Activated CD4-positive, alpha-beta memory T cell treated with anti-CD3 and anti-CD28 coated beads, Interleukin-2, amount 10 ng/mL, durations not matched to agents 7 days and 5 days (primary cell): ENCODE data around the gene VLDLR. TPM values are rescaled to one million over a fixed set of nuclear protein-coding genes. Genes with fewer than 3 reads are reported as not detected.

Source experiments
- CTCF ChIA-PET: fragments of 350-600 bp; sonication (Branson Sonifier 250); formaldehyde crosslinking; loops from one replicate; lab custom pipeline; 2021; ENCODE audit warnings: antibody characterized with exemption, inconsistent platforms; lab: Charles Lee
- POLR2A ChIA-PET: fragments of 350-600 bp; sonication (Branson Sonifier 250); formaldehyde crosslinking; loops from one replicate; lab custom pipeline; 2021; ENCODE audit warnings: antibody characterized with exemption; lab: Charles Lee
- DNase-seq: peaks from one replicate; pipeline ENCODE4 v3.0.0-alpha.2; 2020
- H3K27ac Mint-ChIP-seq: one replicate; pipeline ENCODE4 v1.8.0; 2021; ENCODE audit warnings: mild to moderate bottlenecking, mixed read lengths
- H3K27me3 Mint-ChIP-seq: one replicate; pipeline ENCODE4 v1.8.0; 2021; ENCODE audit warnings: mixed read lengths
- H3K36me3 Mint-ChIP-seq: one replicate; pipeline ENCODE4 v1.8.0; 2021; ENCODE audit warnings: low read depth, mixed read lengths
- H3K4me1 Mint-ChIP-seq: one replicate; pipeline ENCODE4 v1.8.0; 2021; ENCODE audit warnings: mixed read lengths
- H3K4me3 Mint-ChIP-seq: one replicate; pipeline ENCODE4 v1.8.0; 2021; ENCODE audit warnings: mild to moderate bottlenecking, mixed read lengths
- H3K9me3 Mint-ChIP-seq: one replicate; pipeline ENCODE4 v1.8.0; 2021; ENCODE audit warnings: mixed read lengths
- total RNA-seq, 2 experiments: library from RNA; stranded (reverse); gene quantifications; one replicate each; pipeline ENCODE4 v1.2.3, GENCODE V29; 2021

VLDLR gene
- total RNA-seq, 2 experiments from 2014 or later = 17.3 to 17.5 TPM

DNA sequence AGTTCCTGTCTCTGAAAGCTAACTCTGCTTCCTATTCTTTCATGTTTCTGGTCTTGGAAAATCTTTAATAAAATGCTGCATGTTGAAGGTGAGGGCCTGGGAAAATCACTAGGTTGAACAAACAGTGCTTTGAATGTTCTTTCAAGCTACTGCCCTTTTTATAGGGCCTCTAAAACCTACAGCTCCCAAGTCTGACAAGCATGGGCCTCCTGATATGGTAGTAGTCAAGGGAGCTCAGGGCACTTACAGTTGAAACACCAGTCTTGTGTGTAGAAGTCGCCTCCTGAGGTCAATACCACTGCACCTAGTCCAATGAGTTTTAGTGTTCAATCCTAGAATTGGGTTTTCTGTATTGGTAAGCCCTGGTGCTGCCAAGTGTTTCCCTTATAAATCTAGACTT lies 20.5 kb downstream of the VLDLR start:
- ChIA-PET CTCF (no interaction called here), POLR2A (interaction anchor here (1.5 kb wide), 1 partner anchor 19 kb away, joined by 4 read pairs; no protein-coding TSS in a partner anchor)
- Mint-ChIP-seq H3K4me3 (no peak overlapping the region), H3K4me1 (peaks cover 16% of the 10 kb centered on the region), H3K36me3 (peaks cover 87% of the 10 kb centered on the region), H3K27ac (no peak overlapping the region), H3K9me3 (no peaks in the 10 kb centered on the region), H3K27me3 (no peaks in the 10 kb centered on the region)
- DNase-seq = no peak

- H3K27me3 Mint-ChIP-seq = no peaks in the 10 kb centered on the region
- DNase-seq = no peak
- no peaks in the 10 kb centered on the region for H3K9me3 Mint-ChIP-seq
- peaks cover 89% of the 10 kb centered on the region for H3K36me3 Mint-ChIP-seq
- ChIA-PET CTCF (interaction anchor here (1.4 kb wide), 1 partner anchor 9 kb away, joined by 4 read pairs; no protein-coding TSS in a partner anchor), POLR2A (no interaction called here)
- no peak overlapping the region for H3K4me3 Mint-ChIP-seq
- no peak overlapping the region for H3K27ac Mint-ChIP-seq
- H3K4me1 Mint-ChIP-seq = no peaks in the 10 kb centered on the region
Observed at GRCh38 chr9:2645569-2645968, 24.0 kb downstream of the VLDLR start.

- H3K36me3 Mint-ChIP-seq = peaks cover 37% of the 10 kb centered on the region
- peak; percentile 64 for DNase-seq
- ChIA-PET POLR2A (interaction anchor here (1.2 to 3.1 kb wide), 4 partner anchors 9 to 189 kb away, joined by 3 to 13 read pairs (median 8); partner anchors contain the start of gene PUM3), CTCF (interaction anchor here (1.1 kb wide), 1 partner anchor 8 kb away, joined by 3 read pairs; no protein-coding TSS in a partner anchor)
- no peaks in the 10 kb centered on the region for H3K9me3 Mint-ChIP-seq
- peak overlapping the region; percentile 93 for H3K27ac Mint-ChIP-seq
- H3K27me3 Mint-ChIP-seq = no peaks in the 10 kb centered on the region
- peak overlapping the region; percentile 0 for H3K4me3 Mint-ChIP-seq
- peaks cover 32% of the 10 kb centered on the region for H3K4me1 Mint-ChIP-seq
Observed at GRCh38 chr9:2655411-2655901, 33.9 kb downstream of the VLDLR start.

DNA sequence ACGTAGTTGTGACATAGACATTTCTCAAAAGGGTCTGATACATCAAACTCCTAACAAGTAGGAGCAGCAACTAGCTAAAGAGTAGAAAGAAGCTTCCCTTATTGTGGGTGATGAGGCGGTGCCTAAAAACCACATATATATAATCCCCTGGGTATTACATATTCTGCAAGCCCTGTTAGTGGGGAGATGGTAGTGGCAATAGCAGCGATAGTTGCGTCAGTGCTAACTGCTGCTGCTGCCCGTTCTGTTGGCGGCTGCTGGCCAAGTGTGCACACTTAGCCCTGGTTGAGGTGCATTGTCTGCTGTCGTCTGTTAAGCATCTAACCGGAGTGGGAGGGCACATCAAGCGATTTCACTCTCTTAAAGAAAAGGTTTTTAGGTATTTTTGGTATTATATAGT lies 35.8 kb downstream of the VLDLR start:
- H3K4me1 Mint-ChIP-seq = peaks cover 32% of the 10 kb centered on the region
- H3K9me3 Mint-ChIP-seq = no peaks in the 10 kb centered on the region
- ChIA-PET CTCF (interaction anchor here (0.7 kb wide), 1 partner anchor 171 kb away, joined by 4 read pairs; no protein-coding TSS in a partner anchor), POLR2A (interaction anchor here (1.6 to 3.1 kb wide), 2 partner anchors 18 to 35 kb away, joined by 5 to 13 read pairs; no protein-coding TSS in a partner anchor)
- no peak for DNase-seq
- H3K4me3 Mint-ChIP-seq = no peak overlapping the region
- no peaks in the 10 kb centered on the region for H3K27me3 Mint-ChIP-seq
- H3K36me3 Mint-ChIP-seq = peaks cover 20% of the 10 kb centered on the region
- H3K27ac Mint-ChIP-seq = no peak overlapping the region

- POLR2A ChIA-PET = no interaction called here
- peaks cover 6% of the 10 kb centered on the region for H3K4me1 Mint-ChIP-seq
- no peaks in the 10 kb centered on the region for H3K27me3 Mint-ChIP-seq
- no peaks in the 10 kb centered on the region for H3K36me3 Mint-ChIP-seq
- H3K9me3 Mint-ChIP-seq = no peaks in the 10 kb centered on the region
- no peak overlapping the region for H3K4me3 Mint-ChIP-seq
- DNase-seq = no peak
- H3K27ac Mint-ChIP-seq = no peak overlapping the region
- CTCF ChIA-PET = no interaction called here
Observed at GRCh38 chr9:2662496-2662895, 40.9 kb downstream of the VLDLR start.

GRCh38 chr9:2663461-2664173 lies 42.0 kb downstream of the VLDLR start:
- DNase-seq = no peak
- H3K4me3 Mint-ChIP-seq = no peak overlapping the region
- no peaks in the 10 kb centered on the region for H3K9me3 Mint-ChIP-seq
- H3K4me1 Mint-ChIP-seq = peaks cover 5% of the 10 kb centered on the region
- no peak overlapping the region for H3K27ac Mint-ChIP-seq
- ChIA-PET CTCF (interaction anchor here (1.1 kb wide), 1 partner anchor 31 kb away, joined by 3 read pairs; no protein-coding TSS in a partner anchor), POLR2A (no interaction called here)
- no peaks in the 10 kb centered on the region for H3K36me3 Mint-ChIP-seq
- H3K27me3 Mint-ChIP-seq = no peaks in the 10 kb centered on the region

GRCh38 chr9:2664174-2665065 lies 42.8 kb downstream of the VLDLR start:
- Mint-ChIP-seq H3K4me3 (no peak overlapping the region), H3K4me1 (peaks cover 5% of the 10 kb centered on the region), H3K9me3 (no peaks in the 10 kb centered on the region), H3K27me3 (no peaks in the 10 kb centered on the region), H3K27ac (no peak overlapping the region), H3K36me3 (no peaks in the 10 kb centered on the region)
- CTCF ChIA-PET = interaction anchor here (0.7 to 1.1 kb wide), 2 partner anchors 16 to 32 kb away, joined by 3 read pairs; no protein-coding TSS in a partner anchor
- POLR2A ChIA-PET = no interaction called here
- DNase-seq = no peak

DNA sequence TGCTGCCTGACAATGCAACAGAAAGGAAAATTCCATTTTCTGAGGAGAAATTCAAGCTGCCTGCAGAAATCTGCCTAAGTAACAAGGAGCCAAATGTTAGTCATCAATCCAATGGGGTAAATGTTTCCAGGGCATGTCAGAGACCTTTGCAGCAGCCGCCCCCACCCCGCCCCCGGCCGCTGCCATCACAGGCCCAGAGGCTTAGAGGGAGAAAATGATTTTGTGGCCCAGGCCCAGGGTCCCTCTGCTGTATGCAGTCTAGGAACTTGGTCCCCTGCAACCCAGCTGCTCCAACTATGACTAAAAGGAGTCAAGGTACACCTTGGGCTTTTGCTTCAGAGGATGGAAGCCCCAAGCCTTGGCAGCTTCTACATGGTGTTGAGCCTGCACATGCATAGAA lies 45.0 kb downstream of the VLDLR start:
- no peak for DNase-seq
- no peak overlapping the region for H3K4me3 Mint-ChIP-seq
- ChIA-PET CTCF (no interaction called here), POLR2A (no interaction called here)
- H3K4me1 Mint-ChIP-seq = peaks cover 2% of the 10 kb centered on the region
- no peaks in the 10 kb centered on the region for H3K36me3 Mint-ChIP-seq
- H3K27ac Mint-ChIP-seq = no peak overlapping the region
- H3K27me3 Mint-ChIP-seq = no peaks in the 10 kb centered on the region
- no peaks in the 10 kb centered on the region for H3K9me3 Mint-ChIP-seq

DNA sequence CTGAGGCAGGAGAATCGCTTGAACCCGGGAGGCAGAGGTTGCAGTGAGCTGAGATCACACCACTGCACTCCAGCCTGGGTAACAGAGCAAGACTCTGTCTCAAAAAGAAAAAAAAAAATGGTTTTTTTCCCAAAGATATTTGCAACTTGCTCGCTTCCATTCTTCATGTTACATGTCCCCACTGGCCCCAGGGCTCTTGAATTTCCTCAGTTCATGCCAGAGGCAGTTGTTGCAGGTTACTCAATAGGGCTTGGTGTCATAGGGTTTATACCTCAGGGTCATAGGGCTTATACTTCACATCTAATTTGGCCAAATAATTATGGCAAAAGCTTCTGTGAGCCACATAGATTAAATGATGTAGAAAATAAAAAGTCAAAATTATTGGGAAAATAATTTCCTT lies 51.6 kb downstream of the VLDLR start:
- peaks cover 3% of the 10 kb centered on the region for H3K27me3 Mint-ChIP-seq
- no peaks in the 10 kb centered on the region for H3K9me3 Mint-ChIP-seq
- H3K4me1 Mint-ChIP-seq = no peaks in the 10 kb centered on the region
- no peak overlapping the region for H3K27ac Mint-ChIP-seq
- no peak overlapping the region for H3K4me3 Mint-ChIP-seq
- ChIA-PET POLR2A (no interaction called here), CTCF (no interaction called here)
- no peak for DNase-seq
- no peaks in the 10 kb centered on the region for H3K36me3 Mint-ChIP-seq

DNA sequence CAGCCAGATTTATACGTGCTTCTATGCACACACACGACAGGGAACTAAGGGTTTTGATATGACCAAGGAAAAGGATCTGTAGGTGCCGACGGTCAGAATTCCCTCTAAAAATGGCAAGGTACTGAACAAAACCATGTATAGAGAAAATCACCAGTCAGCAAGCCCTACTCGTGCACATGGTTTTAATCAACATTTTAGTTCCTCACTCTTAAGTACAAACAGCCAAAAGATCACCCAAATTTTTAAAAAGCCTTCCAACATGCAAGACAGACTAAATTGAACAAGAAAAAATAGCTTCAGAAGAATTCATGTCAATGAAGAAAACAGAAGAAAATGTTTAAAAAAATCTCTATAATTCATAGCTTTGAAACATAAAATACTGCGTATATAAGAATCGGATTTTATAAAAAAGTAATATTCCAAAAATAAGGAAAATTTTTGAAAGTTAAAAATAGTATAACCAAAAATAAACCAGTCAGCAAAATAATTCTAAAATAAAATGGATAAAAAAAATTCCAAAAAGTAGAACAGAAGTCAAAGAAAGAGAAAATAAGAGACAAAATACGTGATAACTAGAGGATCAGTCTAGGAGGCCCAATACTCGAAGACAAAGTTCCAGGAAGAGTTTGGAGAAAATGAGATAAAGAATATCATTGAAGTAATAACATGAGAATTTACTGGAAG lies 52.7 kb downstream of the VLDLR start:
- peaks cover 3% of the 10 kb centered on the region for H3K27me3 Mint-ChIP-seq
- H3K4me1 Mint-ChIP-seq = no peaks in the 10 kb centered on the region
- H3K9me3 Mint-ChIP-seq = no peaks in the 10 kb centered on the region
- CTCF ChIA-PET = no interaction called here
- POLR2A ChIA-PET = no interaction called here
- H3K36me3 Mint-ChIP-seq = no peaks in the 10 kb centered on the region
- no peak overlapping the region for H3K4me3 Mint-ChIP-seq
- H3K27ac Mint-ChIP-seq = no peak overlapping the region
- DNase-seq = no peak

DNA sequence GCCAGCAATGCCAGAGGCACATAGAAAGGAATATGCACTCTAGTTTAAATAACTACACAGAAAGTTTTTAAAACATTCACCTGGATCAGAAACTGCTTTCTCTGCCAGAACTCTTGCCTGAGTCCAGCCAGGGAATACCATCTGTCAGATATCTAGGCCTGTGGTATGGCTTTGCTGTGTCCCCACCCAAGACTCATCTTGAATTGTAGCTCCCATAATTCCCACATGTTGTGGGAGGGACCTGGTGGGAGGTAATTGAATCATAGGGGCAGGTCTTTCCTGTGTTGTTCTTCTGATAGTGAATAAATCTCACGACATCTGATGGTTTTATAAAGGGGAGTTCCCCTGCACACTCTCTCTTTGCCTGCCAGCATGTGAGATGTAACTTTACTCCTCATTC lies 54.2 kb downstream of the VLDLR start:
- Mint-ChIP-seq H3K27ac (no peak overlapping the region), H3K4me3 (no peak overlapping the region), H3K27me3 (peaks cover 3% of the 10 kb centered on the region), H3K36me3 (no peaks in the 10 kb centered on the region), H3K9me3 (no peaks in the 10 kb centered on the region), H3K4me1 (no peaks in the 10 kb centered on the region)
- ChIA-PET POLR2A (no interaction called here), CTCF (no interaction called here)
- no peak for DNase-seq

- Mint-ChIP-seq H3K4me1 (no peaks in the 10 kb centered on the region), H3K27ac (no peak overlapping the region), H3K4me3 (no peak overlapping the region), H3K9me3 (no peaks in the 10 kb centered on the region), H3K27me3 (peaks cover 3% of the 10 kb centered on the region), H3K36me3 (no peaks in the 10 kb centered on the region)
- ChIA-PET CTCF (no interaction called here), POLR2A (no interaction called here)
- DNase-seq = no peak
Observed at GRCh38 chr9:2676466-2676865, 54.9 kb downstream of the VLDLR start.
